ENCODE data around the gene GTF3C2. TPM values are rescaled to one million over a fixed set of nuclear protein-coding genes. Genes with fewer than 3 reads are reported as not detected.

Gene GTF3C2
- total and polyA plus RNA-seq, 10 of the 15 experiments (the other 5 are each of a cell fraction or from before 2014, with no cell fraction given), result 45.9 to 105 (median 80.3) TPM

GRCh38 chr2:27370026-27370815 is 13.7 kb upstream of the GTF3C2 start, which contains the start of the genes EIF2B4 and SNX17 (continued):
- TF ChIP-seq, protein P1, sequence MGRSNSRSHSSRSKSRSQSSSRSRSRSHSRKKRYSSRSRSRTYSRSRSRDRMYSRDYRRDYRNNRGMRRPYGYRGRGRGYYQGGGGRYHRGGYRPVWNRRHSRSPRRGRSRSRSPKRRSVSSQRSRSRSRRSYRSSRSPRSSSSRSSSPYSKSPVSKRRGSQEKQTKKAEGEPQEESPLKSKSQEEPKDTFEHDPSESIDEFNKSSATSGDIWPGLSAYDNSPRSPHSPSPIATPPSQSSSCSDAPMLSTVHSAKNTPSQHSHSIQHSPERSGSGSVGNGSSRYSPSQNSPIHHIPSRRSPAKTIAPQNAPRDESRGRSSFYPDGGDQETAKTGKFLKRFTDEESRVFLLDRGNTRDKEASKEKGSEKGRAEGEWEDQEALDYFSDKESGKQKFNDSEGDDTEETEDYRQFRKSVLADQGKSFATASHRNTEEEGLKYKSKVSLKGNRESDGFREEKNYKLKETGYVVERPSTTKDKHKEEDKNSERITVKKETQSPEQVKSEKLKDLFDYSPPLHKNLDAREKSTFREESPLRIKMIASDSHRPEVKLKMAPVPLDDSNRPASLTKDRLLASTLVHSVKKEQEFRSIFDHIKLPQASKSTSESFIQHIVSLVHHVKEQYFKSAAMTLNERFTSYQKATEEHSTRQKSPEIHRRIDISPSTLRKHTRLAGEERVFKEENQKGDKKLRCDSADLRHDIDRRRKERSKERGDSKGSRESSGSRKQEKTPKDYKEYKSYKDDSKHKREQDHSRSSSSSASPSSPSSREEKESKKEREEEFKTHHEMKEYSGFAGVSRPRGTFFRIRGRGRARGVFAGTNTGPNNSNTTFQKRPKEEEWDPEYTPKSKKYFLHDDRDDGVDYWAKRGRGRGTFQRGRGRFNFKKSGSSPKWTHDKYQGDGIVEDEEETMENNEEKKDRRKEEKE (IDR thresholded peaks at IDR 0.05), result no peak
- TF ChIP-seq JUNB (IDR thresholded peaks at IDR 0.05) (no peak), RAD21 (IDR thresholded peaks at IDR 0.05; ENCODE audit: insufficient read depth, low read depth, low read length) (peak; percentile 50), TCF3 (IDR thresholded peaks at IDR 0.05; ENCODE audit: borderline replicate concordance, insufficient read depth, low read depth, low read length) (peak; percentile 99), CBFB (IDR thresholded peaks at IDR 0.05; ENCODE audit: low read depth) (no peak; the same call in 1 of the 2 replicates), CHD4 (IDR thresholded peaks at IDR 0.05) (no peak), BHLHE40 (IDR thresholded peaks at IDR 0.05; ENCODE audit: borderline replicate concordance in 1 of 2, low read depth in 2 of 2, low read length in 1 of 2) (peak; percentile 44 to 62; a peak in 1 of 4 replicates), SPI1 (IDR thresholded peaks at IDR 0.05; ENCODE audit: borderline replicate concordance, insufficient read depth, low read depth, low read length) (no peak), PML (IDR thresholded peaks at IDR 0.05; ENCODE audit: low read length) (0 out of 2 replicates have a peak, but pooled peaks have one; percentile 18), BACH1 (IDR thresholded peaks at IDR 0.05; ENCODE audit: borderline replicate concordance) (peak; percentile 93), MYB (IDR thresholded peaks at IDR 0.05; ENCODE audit: borderline replicate concordance, low read depth, low read length) (no peak; the same call in 1 of the 2 replicates), ZNF384 (IDR thresholded peaks at IDR 0.05; ENCODE audit: borderline replicate concordance, low read depth, low read length) (no peak), STAT1 (conservative IDR thresholded peaks at IDR 0.05) (peak; percentile 74; the same call in 1 of the 2 replicates), SMAD5 (IDR thresholded peaks at IDR 0.05; ENCODE audit: low read depth) (no peak), CEBPB (IDR thresholded peaks at IDR 0.05; ENCODE audit: borderline replicate concordance in 1 of 2, low read depth in 2 of 2, low read length in 2 of 2) (no peak), PAX8 (IDR thresholded peaks at IDR 0.05) (no peak)
- TF ChIP-seq, protein P2, sequence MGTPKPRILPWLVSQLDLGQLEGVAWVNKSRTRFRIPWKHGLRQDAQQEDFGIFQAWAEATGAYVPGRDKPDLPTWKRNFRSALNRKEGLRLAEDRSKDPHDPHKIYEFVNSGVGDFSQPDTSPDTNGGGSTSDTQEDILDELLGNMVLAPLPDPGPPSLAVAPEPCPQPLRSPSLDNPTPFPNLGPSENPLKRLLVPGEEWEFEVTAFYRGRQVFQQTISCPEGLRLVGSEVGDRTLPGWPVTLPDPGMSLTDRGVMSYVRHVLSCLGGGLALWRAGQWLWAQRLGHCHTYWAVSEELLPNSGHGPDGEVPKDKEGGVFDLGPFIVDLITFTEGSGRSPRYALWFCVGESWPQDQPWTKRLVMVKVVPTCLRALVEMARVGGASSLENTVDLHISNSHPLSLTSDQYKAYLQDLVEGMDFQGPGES (IDR thresholded peaks at IDR 0.05), result no peak
- TF ChIP-seq, protein P3, sequence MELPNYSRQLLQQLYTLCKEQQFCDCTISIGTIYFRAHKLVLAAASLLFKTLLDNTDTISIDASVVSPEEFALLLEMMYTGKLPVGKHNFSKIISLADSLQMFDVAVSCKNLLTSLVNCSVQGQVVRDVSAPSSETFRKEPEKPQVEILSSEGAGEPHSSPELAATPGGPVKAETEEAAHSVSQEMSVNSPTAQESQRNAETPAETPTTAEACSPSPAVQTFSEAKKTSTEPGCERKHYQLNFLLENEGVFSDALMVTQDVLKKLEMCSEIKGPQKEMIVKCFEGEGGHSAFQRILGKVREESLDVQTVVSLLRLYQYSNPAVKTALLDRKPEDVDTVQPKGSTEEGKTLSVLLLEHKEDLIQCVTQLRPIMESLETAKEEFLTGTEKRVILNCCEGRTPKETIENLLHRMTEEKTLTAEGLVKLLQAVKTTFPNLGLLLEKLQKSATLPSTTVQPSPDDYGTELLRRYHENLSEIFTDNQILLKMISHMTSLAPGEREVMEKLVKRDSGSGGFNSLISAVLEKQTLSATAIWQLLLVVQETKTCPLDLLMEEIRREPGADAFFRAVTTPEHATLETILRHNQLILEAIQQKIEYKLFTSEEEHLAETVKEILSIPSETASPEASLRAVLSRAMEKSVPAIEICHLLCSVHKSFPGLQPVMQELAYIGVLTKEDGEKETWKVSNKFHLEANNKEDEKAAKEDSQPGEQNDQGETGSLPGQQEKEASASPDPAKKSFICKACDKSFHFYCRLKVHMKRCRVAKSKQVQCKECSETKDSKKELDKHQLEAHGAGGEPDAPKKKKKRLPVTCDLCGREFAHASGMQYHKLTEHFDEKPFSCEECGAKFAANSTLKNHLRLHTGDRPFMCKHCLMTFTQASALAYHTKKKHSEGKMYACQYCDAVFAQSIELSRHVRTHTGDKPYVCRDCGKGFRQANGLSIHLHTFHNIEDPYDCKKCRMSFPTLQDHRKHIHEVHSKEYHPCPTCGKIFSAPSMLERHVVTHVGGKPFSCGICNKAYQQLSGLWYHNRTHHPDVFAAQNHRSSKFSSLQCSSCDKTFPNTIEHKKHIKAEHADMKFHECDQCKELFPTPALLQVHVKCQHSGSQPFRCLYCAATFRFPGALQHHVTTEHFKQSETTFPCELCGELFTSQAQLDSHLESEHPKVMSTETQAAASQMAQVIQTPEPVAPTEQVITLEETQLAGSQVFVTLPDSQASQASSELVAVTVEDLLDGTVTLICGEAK (IDR thresholded peaks at IDR 0.05; ENCODE audit: borderline replicate concordance), result peak; percentile 74; the same call in 1 of the 2 replicates
- TF ChIP-seq, protein P4, sequence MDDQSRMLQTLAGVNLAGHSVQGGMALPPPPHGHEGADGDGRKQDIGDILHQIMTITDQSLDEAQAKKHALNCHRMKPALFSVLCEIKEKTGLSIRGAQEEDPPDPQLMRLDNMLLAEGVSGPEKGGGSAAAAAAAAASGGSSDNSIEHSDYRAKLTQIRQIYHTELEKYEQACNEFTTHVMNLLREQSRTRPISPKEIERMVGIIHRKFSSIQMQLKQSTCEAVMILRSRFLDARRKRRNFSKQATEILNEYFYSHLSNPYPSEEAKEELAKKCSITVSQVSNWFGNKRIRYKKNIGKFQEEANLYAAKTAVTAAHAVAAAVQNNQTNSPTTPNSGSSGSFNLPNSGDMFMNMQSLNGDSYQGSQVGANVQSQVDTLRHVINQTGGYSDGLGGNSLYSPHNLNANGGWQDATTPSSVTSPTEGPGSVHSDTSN (IDR thresholded peaks at IDR 0.05; ENCODE audit: insufficient replicate concordance, low read depth, low read length), result no peak

Measured in GM12878 (cell line).